ENCODE measurements around the gene ZNF276.

GRCh38 chr16:89779909-89780305 is 58.6 kb downstream of the ZNF276 start:
- no peak for TF ChIP-seq CTCF (IDR thresholded peaks at IDR 0.05)
- no peak for TF ChIP-seq POLR2A (IDR thresholded peaks at IDR 0.05)
